ENCODE measurements around the gene TMC5. TPM values are rescaled to one million over a fixed set of nuclear protein-coding genes. Genes with fewer than 3 reads are reported as not detected.

The TMC5 gene
- total RNA-seq, 6 experiments from 2014 or later: 0.06 TPM; not detected in 5

DNA sequence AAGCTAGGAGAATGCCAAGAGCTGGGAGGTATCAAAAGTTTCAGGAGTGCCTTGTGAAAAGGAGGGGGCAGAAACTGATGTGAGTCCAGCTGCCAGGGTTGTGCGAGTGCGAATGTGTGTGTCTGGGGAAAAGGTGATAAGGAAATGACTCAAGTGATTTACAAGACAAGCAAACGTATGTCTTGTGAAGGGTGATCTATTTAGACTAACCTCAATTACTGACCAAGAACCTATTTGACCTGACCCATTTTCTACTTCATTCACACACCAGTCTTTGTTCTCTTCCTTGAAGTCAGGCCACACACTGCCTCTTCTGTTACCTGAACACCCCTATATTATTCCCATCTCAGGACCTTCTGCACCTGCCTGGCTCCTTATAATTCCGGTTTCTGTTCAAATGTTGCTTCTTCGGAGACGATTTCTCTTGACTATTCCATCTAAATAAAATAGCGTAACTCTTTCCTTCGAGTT, 103.2 kb downstream of the TMC5 start:
- peak overlapping the region; percentile 83 for H3K27ac Mint-ChIP-seq
- no peaks in the 10 kb centered on the region for H3K9me3 Mint-ChIP-seq
- peak overlapping the region; percentile 93 for H3K4me3 Mint-ChIP-seq
- peaks cover 65% of the 10 kb centered on the region for H3K4me1 Mint-ChIP-seq (ENCODE audit: low read depth)
- no peak for DNase-seq
- H3K27me3 Mint-ChIP-seq (ENCODE audit: insufficient read depth): no peaks in the 10 kb centered on the region
- TF ChIP-seq, protein P1, sequence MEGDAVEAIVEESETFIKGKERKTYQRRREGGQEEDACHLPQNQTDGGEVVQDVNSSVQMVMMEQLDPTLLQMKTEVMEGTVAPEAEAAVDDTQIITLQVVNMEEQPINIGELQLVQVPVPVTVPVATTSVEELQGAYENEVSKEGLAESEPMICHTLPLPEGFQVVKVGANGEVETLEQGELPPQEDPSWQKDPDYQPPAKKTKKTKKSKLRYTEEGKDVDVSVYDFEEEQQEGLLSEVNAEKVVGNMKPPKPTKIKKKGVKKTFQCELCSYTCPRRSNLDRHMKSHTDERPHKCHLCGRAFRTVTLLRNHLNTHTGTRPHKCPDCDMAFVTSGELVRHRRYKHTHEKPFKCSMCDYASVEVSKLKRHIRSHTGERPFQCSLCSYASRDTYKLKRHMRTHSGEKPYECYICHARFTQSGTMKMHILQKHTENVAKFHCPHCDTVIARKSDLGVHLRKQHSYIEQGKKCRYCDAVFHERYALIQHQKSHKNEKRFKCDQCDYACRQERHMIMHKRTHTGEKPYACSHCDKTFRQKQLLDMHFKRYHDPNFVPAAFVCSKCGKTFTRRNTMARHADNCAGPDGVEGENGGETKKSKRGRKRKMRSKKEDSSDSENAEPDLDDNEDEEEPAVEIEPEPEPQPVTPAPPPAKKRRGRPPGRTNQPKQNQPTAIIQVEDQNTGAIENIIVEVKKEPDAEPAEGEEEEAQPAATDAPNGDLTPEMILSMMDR (IDR thresholded peaks at IDR 0.05): no peak
- peaks cover 14% of the 10 kb centered on the region for H3K36me3 Mint-ChIP-seq (ENCODE audit: low read depth)

DNA sequence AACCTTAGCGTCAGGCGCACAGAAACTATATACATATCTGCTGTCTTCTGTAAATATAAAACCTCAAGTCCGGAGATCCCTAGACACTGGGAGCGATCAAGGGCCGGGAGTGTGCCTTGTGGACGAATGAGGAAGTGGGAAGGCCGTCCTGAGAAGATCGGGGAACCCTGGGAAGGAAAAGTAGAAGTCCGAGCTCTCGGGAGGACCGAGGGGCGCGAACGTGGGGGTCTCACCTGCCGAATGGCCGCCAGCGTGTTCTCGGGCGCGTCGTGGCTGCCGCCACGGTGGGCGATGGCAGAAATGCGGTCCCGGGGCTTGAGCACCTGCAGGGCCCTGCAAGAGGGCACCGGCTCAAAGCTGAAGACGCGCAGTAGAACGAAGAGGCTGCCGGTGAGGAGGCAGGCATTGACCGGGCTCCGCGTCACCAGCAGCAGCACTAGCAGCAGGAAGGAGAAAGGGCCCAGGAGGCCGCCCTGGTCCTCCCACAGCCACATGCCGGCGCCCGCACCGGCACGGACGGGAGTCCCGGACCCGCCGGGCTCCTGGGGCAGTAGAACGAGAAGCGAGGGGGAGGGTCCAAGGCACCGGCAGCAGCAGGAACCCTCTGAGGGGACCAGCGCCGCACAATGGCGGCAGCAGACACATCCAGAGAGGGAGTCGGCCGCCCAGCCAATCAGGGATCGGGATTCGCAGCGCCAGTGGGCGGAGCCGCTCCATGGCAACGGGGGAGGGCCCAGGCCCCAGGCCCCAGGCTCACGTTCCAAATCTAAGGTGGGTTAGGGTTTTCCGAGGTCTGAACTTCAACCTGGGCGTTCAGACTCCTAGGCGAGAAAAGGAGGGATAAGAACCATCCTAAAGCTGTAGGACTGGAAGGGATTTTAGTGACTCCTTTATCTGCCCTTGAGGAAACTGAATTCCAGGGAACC, 104.1 kb downstream of the TMC5 start, which contains the start of gene GDE1:
Gene GDE1, minus strand, starts transcription at position 628 of the 926 bp plus-strand sequence. Its CDS starts 134 bp downstream, at position 494.
- TF ChIP-seq, protein P1 (IDR thresholded peaks at IDR 0.05): peak; percentile 64
- peak within 1 kb of the TSS; percentile 93 for H3K4me3 Mint-ChIP-seq
- peak; percentile 86 for DNase-seq
- no peaks in the 10 kb centered on the region for H3K9me3 Mint-ChIP-seq
- peaks cover 12% of the 10 kb centered on the region for H3K36me3 Mint-ChIP-seq (ENCODE audit: low read depth)
- H3K4me1 Mint-ChIP-seq (ENCODE audit: low read depth): peaks cover 62% of the 10 kb centered on the region
- H3K27ac Mint-ChIP-seq: peak within 1 kb of the TSS; percentile 83
- no peaks in the 10 kb centered on the region for H3K27me3 Mint-ChIP-seq (ENCODE audit: insufficient read depth)

DNA sequence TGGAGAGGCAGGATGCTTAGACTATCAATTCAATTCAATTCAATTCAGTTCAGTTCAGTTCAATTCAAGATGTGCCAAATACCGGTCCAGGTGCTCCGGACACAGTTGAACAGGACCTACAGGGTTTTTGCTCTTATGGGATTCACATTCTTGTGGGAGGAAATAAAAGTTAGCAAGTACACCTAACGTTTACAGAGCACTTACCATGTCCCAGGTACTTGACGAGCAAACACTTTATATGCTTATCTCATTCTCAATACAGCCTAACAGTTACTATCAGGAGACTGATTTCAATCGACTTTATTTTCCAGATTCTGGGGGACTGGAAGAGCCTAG, 104.7 kb downstream of the TMC5 start:
- Mint-ChIP-seq H3K4me1 (ENCODE audit: low read depth) (peaks cover 59% of the 10 kb centered on the region), H3K27ac (peak overlapping the region; percentile 83)
- TF ChIP-seq, protein P1 (IDR thresholded peaks at IDR 0.05): no peak

DNA sequence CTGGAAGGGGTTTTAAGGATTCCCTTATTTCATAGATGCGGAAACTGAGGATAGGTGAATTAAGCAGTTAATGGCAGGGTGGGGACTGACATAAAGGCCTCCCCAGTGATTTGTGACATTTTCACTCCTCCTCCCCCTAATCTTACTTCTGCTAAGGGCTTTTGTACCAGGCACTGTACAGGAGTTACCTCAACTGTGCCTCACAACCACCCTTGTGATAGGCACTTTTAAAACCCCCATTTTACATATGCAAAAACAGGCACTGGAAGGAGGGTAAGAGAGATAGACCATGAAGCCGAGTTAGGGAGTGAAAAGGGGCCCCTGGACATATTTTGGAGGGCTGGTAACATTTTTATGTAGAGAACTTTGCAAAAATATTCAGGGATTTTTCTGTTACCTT, 105.1 kb downstream of the TMC5 start:
- H3K27me3 Mint-ChIP-seq (ENCODE audit: insufficient read depth): no peaks in the 10 kb centered on the region
- peak overlapping the region; percentile 83; the same call in 1 of the 2 replicates for H3K27ac Mint-ChIP-seq

More for the DNA sequence above, 104.7 kb downstream of the TMC5 start:
- no peaks in the 10 kb centered on the region for H3K27me3 Mint-ChIP-seq (ENCODE audit: insufficient read depth)
- peak overlapping the region; percentile 93; the same call in 1 of the 2 replicates for H3K4me3 Mint-ChIP-seq
- H3K36me3 Mint-ChIP-seq (ENCODE audit: low read depth): peaks cover 6% of the 10 kb centered on the region
- DNase-seq: no peak
- no peaks in the 10 kb centered on the region for H3K9me3 Mint-ChIP-seq

DNA sequence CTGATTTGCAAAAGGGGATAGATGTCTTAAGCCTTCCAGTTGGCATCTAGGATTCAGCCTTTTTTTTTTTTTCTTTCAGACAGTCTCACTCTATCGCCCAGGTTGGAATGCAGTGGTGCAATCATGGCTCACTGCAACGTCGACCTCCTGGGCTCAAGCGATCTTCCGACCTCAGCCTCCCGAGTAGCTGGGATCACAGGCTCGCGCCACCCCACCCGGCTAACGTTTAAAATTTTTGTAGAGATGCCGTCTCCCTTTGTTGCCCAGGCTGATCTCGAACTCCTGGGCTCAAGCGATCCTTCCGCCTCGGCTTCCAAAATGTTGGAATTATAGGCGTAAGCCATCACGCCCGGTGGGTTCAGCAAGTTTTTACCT, 105.5 kb downstream of the TMC5 start:
- TF ChIP-seq, protein P1 (IDR thresholded peaks at IDR 0.05): no peak
- Mint-ChIP-seq H3K9me3 (no peaks in the 10 kb centered on the region), H3K27ac (no peak overlapping the region), H3K36me3 (ENCODE audit: low read depth) (peaks cover 5% of the 10 kb centered on the region; the same call in 1 of the 2 replicates), H3K4me1 (ENCODE audit: low read depth) (peaks cover 54% of the 10 kb centered on the region), H3K4me3 (no peak overlapping the region), H3K27me3 (ENCODE audit: insufficient read depth) (no peaks in the 10 kb centered on the region)
- no peak for DNase-seq

More for the DNA sequence above, 105.1 kb downstream of the TMC5 start:
- no peak for DNase-seq
- Mint-ChIP-seq H3K4me3 (no peak overlapping the region), H3K9me3 (no peaks in the 10 kb centered on the region), H3K4me1 (ENCODE audit: low read depth) (peaks cover 55% of the 10 kb centered on the region), H3K36me3 (ENCODE audit: low read depth) (peaks cover 5% of the 10 kb centered on the region; the same call in 1 of the 2 replicates)
- TF ChIP-seq, protein P1 (IDR thresholded peaks at IDR 0.05): no peak
